GM04504 (cell line): ENCODE results near the gene MAJIN.

Experiments
- DNase-seq: peaks from one replicate; pipeline ENCODE4 v3.0.0-alpha.2; 2012; ENCODE audit warnings: low read depth

MAJIN gene

DNA sequence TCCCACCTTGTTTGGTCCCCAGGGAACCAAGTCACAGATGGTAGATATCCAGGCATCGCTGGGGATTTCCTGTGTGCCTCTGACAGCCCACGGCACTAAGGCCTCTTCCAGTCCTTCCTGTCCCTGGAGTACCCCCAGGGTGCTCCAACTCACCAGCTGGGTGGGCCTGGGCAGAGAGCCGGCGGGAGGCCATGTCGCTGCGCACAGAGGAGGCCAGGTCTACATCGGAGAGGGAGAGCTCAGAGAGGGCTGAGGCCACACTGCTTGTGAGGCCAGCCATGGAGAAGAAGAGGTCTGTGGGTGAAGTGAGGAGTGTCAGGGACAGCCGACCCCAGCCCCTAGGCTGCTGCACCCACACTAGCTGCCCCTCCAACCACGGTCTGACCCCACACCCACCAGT lies 60.2 kb downstream of the MAJIN start:
- no peak for DNase-seq

DNA sequence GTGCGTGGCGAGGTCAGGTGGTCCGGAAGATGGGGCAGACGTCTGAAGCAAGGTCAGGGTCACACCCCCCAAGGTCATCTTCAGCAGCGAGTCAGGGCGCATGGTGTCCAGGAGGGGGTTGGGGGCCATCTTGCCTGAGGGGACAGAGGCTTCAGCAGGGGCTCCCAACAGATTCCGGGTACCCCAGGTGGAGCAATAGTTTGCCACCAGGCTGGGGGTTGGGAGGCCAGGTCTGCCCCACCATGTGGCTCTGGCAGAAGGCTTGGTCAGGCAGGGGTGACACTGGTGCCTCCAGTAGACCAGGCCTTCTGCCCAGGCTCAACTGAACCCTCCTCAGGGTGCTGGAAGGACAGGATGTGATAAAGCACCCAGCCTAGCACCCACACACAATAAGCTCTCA lies 60.8 kb downstream of the MAJIN start:
- no peak for DNase-seq

DNA sequence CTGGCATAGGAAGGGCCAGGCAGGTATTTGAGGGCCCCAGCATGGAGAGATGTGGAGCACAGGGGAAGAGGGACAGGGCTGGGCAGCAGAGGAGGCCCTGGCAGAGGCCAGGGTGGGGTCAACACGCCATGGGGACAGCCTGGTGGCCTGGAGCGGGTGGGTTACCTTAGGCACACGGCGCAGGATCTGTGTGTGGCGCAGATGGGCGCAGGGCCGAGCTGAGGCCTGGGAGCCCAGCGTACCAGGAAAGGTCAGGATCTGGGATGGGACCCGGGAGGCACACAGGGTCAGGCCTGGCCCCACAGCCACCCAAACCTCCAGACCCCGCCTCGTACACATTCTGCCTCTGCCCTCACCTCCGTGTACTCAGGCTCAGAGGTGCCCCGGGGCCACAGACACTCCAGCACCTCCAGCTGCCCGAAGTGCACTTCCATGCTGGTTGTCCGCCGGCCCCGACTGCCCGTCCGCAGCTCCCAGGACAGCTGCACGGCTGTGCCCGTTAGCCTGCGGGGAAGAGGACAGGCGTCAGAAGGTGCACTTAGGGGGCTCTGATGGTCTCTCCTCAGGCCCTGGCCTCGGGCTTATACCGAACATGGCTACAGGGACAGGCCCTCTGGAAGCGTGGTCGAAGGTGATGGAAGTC lies 61.3 kb downstream of the MAJIN start:
- DNase-seq = no peak

DNA sequence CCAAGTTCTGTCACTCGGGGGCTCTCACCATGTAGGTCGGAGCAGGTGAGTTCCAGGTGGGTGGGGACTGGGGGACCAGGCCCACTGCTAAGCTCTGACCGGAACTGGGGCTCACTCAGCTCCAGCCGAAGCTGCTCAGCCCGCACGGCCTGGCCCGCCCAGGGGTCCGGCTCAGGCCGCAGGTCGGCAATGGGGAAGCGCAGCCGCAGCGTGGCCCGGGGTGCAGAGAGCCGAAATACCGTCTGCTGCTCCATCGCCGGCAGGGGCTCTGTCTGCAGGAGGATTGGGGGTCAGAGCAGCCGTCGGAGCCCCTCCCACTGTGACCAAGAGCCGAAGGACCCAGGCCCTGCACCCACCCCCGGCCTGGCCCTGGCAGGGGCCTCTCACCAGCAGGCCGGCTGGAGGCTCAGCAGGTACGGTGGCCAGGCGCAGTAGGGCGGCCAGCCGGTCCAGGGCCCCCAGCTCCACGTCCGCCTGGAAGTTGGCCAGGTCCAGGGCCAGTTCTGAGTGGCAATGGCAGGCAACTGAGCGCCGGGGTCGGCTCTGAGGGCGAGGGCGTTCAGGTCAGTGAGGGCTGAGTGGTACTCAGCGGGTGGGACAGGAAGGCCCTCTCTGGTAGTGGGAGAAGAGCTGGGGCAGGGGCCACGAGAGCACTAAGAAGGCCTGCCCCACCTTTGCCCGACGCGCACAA lies 62.1 kb downstream of the MAJIN start:
- DNase-seq = no peak

DNA sequence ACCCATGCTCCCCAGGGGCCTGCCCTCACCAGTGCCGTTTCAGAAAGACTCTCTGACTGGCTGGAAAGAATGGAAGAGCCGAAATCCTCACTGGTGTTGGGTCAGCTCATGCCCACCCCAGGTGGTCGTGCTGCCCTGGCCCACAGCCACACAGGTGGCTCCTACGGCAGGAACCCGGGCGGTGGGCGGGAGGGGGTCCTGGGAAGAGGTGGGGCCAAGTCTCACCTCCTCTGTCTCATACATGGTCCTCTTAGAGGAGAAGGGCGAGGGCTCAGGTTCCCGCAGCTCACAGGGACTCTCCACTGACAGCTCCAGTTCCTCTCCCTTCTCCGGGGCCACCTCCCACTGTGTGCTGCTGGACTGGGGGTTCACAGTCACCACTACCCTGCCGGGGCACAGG lies 63.1 kb downstream of the MAJIN start:
- DNase-seq = no peak

DNA sequence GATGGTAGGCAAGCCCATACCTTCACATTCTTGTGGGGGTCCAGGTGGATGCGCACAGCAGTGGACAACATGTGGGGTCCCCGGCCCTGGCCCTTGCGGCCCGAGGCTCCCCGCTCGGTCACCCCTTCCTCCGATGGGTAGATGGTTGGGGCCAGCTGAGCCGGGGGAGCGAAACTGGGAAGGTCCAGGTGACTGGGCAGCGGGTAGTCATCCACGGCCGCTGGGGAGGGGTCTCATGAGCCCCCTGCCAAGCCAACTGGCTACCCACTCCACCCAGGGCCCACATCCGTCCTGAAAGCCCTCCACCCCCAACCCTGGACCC lies 65.6 kb downstream of the MAJIN start:
- DNase-seq = no peak

DNA sequence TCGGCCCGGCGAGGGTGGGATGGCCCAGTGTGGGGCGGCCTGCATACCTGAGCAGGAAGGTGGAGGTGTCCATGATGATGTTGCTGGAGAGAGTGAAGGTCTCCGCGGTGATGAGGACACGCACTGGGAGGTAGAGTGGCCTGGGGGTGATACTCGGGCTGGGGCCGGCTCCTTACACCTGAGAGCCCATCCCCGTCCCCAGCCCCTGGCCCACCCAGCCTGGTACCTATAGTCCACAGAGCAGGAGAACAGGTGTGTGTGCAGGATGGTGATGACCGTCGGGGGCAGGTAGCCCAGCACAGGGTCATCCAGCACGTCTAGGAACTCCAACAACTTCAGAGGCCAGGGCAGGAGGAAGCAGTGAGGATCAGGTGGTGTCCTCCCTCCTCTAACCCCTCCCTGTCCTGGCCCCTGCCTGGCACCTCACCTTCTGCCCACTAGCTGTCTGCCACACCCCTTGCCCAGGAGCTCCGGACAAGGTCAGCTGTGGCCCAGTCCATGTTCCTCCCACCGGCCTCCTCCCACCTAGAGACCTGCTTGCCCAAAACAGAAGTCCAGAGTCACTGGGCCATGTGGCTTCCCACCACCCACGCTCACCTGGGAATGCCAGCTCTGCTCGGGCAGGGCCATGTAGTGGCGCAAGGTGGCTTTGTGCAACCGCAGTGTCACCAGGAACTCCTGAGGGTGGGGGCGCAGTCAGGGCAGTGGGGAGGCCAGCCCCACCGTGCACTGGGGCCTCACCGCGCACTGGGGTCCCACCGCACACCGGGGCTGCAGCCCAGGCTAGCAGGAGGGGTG lies 66.2 kb downstream of the MAJIN start:
- no peak for DNase-seq

DNA sequence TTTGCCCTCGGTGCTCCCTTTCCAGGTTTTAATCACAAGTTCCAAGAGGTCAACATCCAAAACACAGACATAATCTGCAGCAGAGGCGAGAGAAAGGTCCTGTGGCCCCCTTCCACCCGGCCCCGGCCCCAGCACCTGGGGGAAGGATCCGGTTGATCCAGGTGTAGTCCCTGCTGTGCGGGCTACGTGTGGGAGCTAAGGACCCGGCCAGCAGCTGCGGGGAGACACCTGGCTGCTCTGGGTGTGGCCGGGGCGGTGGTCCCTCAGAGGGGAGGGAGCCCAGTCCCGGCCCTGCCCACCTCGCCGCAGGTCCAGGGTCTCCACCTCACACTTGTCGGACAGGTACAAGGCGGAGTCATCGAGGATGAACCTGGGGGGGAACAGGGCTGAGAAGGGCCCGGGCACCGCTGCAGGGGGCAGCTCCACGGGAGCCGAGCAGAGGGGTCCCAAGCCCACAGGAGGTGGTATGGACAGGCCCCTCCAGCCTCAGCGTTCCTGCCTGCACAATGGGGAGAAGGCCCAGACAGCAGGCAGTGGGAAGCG lies 68.5 kb downstream of the MAJIN start:
- DNase-seq = no peak

DNA sequence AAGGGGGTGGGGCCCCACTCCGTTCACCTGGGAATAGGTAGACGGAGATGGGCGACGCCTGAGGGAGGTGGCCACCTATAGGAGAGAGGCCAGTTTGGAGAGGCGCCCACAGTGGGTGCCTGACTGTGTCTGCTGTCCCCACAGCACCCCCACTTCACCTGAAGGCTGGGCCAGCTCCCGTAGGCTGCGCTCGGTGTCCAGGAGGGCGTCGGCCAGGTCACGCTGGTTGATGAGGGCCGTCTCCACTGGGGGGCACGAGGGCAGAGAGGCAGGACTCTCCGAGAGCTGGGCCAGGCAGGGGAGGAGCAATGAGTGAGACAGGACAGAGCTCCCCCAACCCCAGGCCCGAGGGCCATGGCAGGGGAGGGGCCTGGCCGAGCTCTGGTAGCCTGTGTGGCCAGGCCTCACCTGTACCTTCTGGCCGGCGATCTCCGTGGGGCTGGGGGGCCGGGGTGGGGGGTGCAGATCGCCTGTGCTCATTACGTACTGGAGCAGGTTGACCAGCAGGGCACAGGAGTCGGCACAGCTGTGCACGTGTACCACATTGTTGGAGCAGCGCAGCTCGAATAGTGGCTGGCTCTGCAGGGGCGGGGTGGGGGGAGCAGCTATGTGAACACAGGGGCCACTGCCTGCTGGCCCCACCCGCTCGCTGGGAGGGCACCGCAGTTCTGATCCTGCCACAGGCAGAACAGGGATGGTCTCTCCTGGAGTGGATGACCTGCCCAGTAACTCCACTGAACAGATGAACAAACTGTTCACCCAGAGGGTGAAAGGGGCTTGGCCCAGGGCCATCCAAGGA lies 69.6 kb downstream of the MAJIN start:
- DNase-seq = no peak

DNA sequence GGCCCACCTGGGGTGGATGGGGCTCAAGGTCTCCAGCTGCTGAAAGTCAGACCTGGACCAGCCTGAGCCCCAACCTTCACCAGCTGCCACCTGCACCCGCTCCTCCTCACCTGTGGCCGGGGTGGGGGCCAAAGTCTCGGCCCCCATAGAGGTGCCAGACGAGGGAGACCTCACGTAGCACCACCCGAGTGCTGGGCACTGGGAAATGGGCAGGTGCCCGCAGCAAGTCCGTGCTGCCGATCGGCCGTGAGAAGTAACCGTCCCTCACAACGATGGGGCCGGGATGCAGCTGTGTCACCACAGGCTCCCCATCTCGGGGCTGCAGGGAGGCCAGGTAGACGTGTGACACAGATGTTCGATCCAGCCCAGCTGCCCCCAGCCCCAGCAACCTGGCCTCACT lies 71.1 kb downstream of the MAJIN start:
- DNase-seq = no peak

DNA sequence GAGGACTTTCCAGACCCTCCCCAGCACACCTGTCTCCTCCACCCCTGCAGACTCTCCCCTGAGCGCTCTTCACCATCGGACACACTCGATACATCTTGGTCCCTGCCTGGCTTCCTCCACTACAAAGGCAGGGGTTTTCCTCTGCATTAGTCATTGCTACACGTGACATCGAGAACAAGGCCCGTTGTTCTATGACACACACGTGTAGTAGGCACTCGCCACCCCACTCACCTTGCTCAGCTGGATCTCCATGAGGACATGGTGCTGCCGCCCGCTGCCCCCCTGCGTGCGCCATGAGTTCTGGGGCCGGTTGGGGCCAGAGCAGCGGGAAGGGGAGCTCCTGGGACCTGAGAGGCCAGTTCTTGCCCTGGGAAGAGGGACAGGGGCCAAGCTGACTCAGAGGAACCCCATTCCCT lies 71.6 kb downstream of the MAJIN start:
- no peak for DNase-seq

DNA sequence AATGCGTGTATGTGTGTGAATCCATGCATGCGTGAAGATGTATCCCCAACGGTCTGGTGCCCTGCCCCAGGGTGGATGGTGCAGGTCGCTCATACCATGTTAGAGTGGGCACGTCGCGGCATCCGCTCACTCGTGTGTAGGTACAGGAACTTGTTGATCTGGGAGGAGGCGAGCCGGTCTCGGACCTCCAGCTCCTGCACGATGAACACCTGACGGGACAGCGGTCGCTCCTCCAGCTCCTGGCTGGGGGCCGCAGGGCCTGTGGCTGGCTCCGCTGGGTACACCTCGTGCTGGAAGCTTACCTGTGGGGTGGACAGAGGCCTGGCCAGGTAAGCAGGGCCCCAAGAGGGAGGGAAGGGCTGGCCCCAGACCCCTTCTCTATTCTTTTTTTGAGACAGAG lies 73.4 kb downstream of the MAJIN start:
- no peak for DNase-seq

DNA sequence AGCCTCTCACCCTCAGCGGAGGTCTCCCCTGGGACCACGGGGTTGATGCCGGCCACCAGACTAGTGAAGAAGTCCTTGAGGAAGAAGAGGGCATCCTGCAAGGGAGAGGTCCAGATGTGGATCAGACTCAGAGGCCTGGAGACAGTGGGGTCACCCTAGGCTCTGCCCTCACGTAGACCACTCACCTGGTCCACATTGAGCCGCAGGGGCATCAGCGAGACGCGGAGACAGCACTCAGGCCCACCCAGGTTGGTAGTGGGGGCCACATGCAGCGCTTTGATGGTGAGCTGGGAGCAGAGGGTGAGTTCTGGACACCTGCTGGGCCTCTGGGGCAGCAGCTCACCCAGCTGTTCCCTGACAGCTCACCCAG lies 73.8 kb downstream of the MAJIN start:
- no peak for DNase-seq

DNA sequence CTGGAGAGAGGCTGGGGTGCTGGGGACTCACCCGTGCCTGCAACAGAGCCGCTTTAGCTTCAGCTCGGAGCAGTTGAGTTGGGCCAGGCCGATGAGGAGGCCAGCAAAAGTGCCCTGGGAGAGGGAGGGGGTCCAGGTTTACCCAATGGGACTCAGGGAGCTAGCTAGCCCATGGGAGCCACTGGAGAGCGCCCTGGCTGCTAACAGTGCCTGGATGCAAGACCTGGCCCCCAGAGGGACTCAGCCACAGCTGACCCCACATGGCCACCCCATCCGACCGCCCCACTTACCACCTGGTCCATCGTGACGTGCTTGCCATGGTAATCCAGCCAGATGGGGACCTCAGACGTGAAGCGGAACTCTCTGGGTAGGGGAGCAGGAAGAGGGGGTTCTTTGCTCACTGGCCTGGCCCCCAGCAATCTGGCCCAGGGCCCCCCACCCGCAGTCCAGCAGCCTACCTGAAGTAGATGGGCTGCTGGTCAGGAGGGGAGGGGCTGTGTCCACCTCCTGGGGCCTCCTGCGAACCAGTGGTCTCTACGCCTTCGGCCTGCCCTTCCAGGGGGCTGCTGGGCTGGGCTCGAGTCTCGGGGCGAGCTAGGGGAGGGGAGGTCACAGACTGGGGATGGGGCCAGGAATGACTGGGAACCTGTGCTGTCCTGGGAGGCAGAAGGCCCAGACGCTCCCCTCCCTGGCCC lies 74.4 kb downstream of the MAJIN start:
- no peak for DNase-seq

DNA sequence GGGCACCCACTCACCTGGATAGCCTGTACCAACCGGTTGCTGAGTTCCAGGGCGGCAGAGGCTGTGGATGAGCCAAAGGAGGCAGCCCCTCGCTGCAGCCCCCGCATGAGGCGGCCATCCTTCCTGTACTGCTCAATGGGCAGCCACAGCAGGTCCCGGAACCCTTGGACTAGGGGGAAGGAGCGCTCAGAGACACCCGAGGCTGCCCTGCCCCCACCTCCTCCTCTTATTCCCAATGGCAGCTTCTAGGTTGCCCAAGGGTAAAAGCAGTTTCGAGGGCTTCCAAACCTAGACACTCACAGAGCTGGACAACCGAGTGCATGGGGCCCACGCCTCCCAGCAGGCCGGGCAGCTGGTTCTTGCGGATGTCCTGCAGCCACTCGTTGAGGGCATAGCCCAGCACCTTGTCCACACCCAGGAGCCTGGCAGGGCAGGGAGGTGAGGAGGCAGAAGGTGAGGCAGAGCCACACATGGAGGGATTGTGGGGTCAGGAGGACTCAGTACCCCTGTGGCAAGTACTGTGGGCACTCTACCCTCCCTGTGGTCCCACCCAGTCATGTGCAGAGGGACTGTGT lies 75.4 kb downstream of the MAJIN start:
- no peak for DNase-seq

DNA sequence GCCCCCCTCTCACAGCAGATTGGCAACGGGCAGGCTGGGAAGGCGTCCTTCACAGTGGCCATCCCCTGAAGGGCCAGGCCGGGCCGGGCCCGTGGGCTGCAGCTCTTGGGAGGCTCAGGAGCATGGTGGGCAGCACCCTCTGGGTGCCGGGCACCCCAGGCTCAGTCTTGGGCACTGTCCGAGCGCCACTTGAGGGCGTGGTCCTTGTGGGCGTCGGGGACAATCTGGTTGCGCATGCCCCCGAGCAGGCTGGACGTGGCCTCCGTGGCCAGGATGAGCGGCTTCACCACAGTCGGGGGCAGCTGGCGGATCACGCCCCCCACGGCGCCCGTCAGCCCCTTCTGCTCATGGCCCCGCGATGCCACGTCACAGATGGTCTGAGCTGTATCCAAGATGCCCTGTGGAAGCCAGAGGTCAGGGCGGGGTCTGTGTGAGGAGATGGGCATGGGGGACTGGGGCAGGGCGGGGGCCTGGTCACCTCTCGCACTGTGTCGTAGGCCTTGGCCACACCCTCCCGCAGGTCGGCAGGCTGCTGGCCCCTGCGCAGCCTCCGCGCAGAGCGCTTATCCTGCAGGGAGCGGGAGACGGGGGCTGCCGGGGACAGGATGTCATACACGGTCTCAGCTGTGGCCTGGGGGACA lies 77.0 kb downstream of the MAJIN start:
- no peak for DNase-seq

DNA sequence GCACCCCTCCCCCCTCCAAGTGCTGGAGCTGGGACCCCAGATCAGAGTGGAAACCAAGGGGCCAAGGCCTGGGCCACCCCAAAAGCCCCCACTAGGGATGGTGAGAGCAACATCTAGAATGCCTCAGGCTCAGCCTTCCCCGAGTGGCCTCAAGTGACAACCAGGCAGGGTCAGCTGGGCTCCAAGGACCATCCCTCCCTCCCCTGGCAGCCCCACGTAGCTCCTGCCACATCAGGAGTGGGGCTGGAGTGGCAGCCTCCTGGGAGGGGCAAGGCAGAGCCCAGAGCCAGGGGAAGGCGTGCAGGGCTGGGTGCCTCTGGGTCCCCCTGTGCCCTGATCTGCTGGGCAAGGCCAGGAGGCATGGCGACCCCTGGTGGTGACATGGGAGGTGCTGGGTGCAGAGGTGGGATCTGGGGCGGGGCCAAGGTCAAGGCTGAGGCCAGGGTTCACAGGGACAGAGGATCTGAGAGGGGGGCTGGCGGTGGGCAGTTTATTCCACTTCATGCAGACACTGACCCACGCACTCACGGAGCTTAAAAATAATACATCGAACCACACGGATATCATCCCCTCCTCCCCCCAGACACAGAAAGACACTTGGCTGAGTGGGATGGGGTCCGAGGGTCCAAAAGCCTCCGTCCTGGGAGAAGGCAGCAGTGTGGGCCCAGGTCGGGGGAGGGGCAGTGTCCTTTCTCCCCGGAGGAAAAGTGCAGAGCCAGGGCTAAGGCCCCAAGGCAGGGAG lies 77.7 kb downstream of the MAJIN start:
- no peak for DNase-seq

DNA sequence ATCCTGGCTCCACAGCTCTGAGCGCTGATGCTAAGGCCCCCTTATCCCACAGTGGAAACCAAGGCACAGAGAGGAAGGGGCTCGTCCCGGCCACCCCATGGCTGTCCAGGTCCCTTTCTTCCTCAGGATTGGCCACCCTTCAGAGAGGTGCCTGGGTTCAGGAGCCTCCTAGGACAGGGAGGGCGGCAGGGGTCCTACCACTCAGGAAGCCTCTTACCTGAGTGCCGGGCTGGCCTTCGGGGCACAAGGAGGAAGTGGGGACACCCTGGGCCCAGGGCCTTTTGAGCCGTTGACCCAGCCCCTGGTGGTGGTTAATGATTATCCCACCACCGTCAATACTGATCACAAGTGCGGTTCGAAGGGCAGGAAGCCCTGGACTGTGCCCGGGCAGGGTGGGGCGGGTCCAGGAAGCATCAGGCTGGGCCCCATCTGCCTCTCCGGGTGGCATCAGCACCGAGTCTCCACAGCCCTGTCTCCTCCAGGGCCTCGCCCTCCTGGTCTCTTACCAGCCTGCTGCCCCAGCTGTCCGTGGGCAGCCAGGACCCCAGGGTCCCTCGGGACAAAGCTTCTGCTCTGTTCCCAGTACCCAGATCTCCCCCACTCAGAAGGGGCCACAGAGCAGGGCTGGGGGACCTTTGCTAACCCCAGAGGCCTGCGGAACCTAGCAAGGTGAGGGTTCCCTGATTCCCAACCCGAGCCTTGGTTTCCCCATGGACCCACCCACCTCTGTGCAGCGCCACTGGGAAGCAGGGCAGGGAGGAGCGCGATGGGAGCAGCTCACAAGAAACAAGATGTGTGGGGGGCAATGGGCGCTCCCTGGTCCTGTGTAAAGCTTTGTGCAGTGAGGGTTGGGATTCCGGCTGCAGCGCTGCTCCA lies 78.5 kb downstream of the MAJIN start:
- no peak for DNase-seq

DNA sequence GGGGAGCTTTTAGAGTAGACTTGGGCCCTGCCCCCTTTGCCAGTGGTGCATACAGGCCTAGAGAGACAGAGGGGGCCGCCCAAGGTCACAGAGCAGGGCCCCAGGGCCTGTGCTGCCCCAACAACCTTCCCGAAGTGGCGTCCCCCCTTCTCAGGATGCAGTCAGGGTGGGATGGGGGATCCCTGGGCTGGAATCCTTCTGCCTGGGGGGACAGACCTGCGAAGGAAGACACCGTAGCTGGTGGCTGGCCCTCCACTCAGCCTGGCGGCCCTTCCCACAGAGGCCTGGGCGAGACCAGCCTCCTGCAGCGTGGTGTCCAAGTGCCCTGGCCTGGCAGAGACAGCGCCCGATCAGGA lies 79.1 kb downstream of the MAJIN start:
- no peak for DNase-seq
